Measurements from ENCODE around the gene CDC73. TPM values are rescaled to one million over a fixed set of nuclear protein-coding genes. Genes with fewer than 3 reads are reported as not detected.

Gene CDC73
- total RNA-seq, 1 donor, result 33.4 TPM

- peak; percentile 85 for DNase-seq (ENCODE audit: low read depth)
- TF ChIP-seq CTCF (IDR thresholded peaks at IDR 0.05; ENCODE audit: insufficient read depth, low read length), result no peak
- H3K4me3 ChIP-seq (ENCODE audit: low read depth, low read length), result peak within 1 kb of the TSS; percentile 83
These were observed 16.7 kb upstream of the CDC73 start, which contains the start of gene GLRX2 for GRCh38 chr1:193104907-193105820. TSS of gene GLRX2 (minus strand) at chr1:193105414. CDS start at chr1:193105382, 32 bp downstream.

GRCh38 chr1:193105821-193106177 lies 16.0 kb upstream of the CDC73 start:
- TF ChIP-seq CTCF (IDR thresholded peaks at IDR 0.05; ENCODE audit: insufficient read depth, low read length), result no peak
- no peak for DNase-seq (ENCODE audit: low read depth)
- H3K4me3 ChIP-seq (ENCODE audit: low read depth, low read length), result peak overlapping the region; percentile 83

GRCh38 chr1:193108471-193108870 lies 13.4 kb upstream of the CDC73 start:
- no peak for TF ChIP-seq CTCF (IDR thresholded peaks at IDR 0.05; ENCODE audit: insufficient read depth, low read length)
- H3K4me3 ChIP-seq (ENCODE audit: low read depth, low read length), result no peak overlapping the region
- DNase-seq (ENCODE audit: low read depth), result no peak

GRCh38 chr1:193109619-193110018 lies 12.2 kb upstream of the CDC73 start:
- no peak for DNase-seq (ENCODE audit: low read depth)
- TF ChIP-seq CTCF (IDR thresholded peaks at IDR 0.05; ENCODE audit: insufficient read depth, low read length), result no peak
- no peak overlapping the region for H3K4me3 ChIP-seq (ENCODE audit: low read depth, low read length)

- no peak for TF ChIP-seq CTCF (IDR thresholded peaks at IDR 0.05; ENCODE audit: insufficient read depth, low read length)
- no peak overlapping the region for H3K4me3 ChIP-seq (ENCODE audit: low read depth, low read length)
- no peak for DNase-seq (ENCODE audit: low read depth)
These were observed 11.6 kb upstream of the CDC73 start for GRCh38 chr1:193110246-193110645.

- no peak for TF ChIP-seq CTCF (IDR thresholded peaks at IDR 0.05; ENCODE audit: insufficient read depth, low read length)
- no peak for DNase-seq (ENCODE audit: low read depth)
- no peak overlapping the region for H3K4me3 ChIP-seq (ENCODE audit: low read depth, low read length)
These were observed 11.0 kb upstream of the CDC73 start for GRCh38 chr1:193110864-193111263.
